NCI-H446 (cell line): ENCODE measurements around the gene FAM20A.
A peak's percentile ranks its signal among the peaks of the same experiment; 100 is the strongest.

Experiments
- DNase-seq, 2 experiments: peaks; one replicate each; lab custom pipeline; 2025; lab: John Stamatoyannopoulos, UW

Gene FAM20A

DNA sequence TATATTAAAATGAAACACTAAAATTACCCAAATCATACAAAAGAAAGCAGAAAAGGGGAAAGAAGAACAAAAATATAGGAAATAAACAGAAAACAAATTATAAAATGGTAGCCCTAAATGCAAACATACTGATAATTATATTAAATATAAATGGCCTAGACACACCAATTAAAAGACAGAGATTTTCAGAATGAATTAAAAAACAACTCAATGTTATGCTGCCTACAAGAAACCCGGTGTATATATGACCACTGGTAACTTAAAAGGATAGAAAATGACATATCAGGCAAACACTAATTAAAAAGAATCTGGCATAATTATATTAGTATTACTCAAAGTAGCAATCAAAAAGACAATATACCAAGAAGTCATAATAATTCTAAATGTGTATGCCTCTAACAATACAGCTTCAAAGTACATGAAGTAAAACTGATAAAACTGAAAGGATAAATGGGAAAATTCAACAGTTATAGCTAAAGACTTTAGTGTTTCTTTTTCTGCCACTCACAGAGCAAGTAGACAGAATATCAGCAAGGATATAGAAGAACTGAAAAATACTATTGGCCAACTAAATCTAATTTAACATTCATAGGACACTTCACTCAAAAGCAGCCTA is 7.5 kb upstream of the FAM20A start:
- no peak for DNase-seq

DNA sequence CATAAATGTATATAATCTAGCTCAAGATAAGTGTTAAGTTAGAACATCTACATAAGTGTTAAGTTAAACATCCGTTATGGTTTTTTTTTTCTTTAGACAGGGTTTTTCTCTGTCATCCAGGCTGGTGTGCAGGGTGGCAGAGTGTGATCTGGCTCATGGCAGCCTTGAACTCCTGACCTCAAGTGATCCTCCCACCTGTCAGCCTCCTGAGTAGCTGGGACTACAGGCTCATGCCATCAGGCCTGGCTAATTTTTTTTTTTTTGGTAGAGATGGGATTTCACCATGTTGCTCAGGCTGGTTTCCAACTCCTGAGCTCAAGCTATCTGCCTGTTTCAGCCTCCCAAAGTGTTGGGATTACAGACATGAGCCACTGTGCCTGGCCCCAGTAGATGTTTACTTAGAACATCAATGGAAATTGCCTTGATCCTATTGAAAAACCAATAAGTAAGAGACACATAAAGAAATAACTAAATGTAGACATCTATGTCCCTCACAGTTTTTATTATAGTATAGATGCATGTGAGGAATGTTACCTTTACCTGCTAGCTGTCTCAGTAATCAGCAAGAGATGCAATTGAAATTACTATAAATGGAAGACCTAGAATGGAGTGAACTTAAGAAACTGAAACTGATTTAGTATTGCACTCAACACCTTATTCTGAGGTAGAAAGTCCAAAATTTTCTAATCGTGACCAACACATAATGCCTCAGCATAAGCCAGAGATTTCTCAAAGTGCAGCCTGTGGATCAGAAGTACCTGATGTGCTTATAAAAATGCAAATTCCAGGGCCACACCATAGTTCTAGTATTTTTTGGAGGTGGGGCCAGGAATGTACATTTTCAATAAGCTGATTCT is 5.5 kb upstream of the FAM20A start:
- DNase-seq, result no peak

- no peak for DNase-seq
These were observed 4.7 kb upstream of the FAM20A start for GRCh38 chr17:68605914-68606313.

- no peak for DNase-seq
These were observed 2.5 kb upstream of the FAM20A start for GRCh38 chr17:68603656-68604055.

GRCh38 chr17:68603027-68603426 is 1.9 kb upstream of the FAM20A start:
- no peak for DNase-seq

DNA sequence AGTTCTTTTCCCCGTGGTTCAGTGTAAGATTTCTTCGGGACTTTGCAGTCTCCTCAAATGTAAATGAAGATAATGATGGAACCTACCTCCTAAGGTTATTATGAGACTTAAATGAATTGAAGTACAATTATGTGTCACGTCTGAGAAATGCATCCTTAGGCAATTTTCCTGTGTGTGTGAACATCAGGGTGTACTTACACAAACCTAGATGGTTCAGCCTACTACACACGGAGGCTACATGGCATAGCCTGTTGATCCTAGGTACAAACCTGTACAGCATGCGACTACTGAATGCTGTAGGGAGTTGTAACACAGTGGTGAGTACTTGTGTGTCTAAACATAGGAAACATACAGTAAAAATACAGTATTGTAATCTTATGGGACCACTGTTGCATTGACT is 1.1 kb upstream of the FAM20A start:
- no peak for DNase-seq

DNA sequence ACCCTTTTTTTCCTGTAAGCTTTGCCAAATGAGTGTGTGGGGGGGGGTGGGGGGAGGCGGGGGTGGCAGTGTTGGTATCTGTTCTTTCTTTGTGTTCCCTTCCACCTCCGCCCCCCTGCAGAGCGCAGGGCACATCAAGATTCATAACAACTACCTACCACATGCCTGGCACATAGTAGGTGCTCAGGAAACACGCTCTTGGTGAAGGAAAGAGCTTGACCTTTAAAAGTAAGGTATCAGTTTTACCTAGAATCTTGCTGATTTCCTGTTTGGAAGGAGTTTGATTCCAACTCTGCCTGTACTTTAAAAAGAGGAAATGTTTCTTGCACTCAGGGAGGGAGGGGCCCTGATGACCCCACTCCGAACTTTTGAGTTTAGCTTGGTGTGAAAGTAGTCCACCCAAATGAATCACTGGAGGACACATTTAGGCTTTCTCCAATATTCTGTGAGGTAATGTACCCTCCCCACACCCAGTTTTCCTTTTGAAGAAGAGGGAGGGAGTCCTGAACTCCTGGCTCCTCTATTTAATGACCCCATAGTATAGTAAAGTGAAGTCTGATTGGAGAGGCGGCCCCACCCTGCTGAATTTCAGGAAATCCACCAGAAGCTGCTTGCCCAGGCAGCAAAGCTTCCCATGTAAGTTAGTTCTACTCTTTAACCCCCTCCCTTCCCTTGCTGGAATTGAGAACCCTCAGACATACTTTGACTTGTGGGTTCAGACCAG is 560 bp upstream of the FAM20A start:
- DNase-seq, result no peak

- no peak for DNase-seq
These were observed 868 bp downstream of the FAM20A start for GRCh38 chr17:68600067-68600930.

DNA sequence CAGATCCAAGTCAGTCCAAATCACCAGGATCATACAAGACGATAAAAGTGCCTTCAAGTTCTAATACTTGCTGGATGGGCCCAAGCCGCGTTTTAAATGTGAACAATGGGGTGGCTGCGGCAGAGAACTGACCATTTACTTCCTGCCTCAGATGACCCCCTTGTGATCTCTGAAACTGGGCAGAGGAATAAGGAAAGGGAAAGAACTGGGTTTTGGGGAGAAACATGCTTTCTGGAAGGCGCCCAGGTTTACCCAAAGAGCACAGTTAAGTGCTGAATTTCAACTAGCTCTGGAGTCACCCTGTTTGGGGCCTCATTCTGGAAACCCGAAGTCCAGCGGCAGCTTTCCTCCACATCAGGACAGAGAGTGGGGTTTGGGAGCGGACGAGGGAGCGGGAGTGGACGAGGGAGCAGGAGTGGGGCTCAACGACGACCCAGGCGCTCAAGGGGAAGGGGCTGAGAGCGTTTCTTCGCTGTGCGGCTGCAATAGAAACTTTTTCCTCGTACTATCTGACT is 1.6 kb downstream of the FAM20A start:
- no peak for DNase-seq

DNA sequence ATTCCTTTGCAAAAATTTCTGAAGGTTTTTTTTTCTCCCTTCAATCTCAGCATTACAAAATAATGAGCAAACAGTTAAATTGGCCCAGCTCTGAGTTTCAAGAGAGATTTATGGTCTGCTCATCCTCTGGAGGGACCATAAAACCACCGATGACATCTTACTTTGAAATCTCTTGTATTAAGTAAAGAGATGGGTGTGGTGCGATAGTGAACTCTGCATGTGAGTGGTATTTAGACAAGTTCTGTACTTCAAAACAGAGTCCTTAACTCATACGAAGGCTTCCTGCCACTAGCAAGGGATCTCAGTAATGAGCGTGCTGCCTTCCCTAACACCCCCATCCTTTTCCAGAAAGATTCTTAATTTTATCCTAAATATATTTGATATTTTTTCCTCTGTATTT is 2.1 kb downstream of the FAM20A start:
- no peak for DNase-seq

- no peak for DNase-seq
These were observed 2.6 kb downstream of the FAM20A start for GRCh38 chr17:68598545-68598961.

DNA sequence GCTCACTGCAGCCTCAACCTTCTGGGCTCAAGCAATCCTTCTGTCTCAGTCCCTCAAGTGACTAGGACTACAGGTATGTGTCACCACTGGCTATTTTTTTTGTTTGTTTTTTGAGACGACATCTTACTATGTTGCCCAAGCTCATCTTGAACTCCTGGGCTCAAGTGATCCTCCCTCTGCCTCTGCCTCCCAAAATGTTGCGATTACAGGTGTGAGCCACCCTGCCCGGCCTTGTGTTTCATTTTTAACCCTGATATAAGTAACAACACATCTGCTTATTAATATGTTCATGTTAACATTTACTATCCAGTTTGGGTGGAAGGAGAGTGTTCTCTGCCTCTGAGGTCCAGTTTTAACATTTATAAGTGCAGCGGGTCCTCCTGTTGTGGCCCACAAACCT is 3.1 kb downstream of the FAM20A start:
- DNase-seq, result no peak

GRCh38 chr17:68596411-68596945 is 4.7 kb downstream of the FAM20A start:
- no peak for DNase-seq

GRCh38 chr17:68595986-68596385 is 5.2 kb downstream of the FAM20A start:
- DNase-seq, result peak in 1 of 2 experiments; percentile 19

DNA sequence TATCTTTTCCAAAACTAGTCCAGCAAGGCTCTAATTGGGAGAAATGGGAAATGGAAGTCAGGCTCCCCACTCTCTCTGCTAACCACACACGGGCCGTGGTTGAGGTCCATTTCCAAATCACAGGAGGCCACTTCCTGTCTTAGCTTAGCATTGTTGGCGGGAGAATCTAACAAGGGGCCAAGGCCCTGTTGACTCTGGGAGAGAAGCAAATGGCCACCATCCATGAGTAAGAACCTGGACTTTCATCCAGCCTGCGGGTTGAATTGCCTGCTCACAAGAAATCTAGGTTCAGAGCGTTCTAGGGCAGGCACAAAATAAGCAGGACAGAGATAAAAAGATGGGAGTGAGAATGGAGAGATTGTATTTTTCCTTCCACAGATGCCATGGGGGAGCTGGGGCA is 5.7 kb downstream of the FAM20A start:
- DNase-seq, result no peak

GRCh38 chr17:68594552-68594951 is 6.6 kb downstream of the FAM20A start:
- no peak for DNase-seq

DNA sequence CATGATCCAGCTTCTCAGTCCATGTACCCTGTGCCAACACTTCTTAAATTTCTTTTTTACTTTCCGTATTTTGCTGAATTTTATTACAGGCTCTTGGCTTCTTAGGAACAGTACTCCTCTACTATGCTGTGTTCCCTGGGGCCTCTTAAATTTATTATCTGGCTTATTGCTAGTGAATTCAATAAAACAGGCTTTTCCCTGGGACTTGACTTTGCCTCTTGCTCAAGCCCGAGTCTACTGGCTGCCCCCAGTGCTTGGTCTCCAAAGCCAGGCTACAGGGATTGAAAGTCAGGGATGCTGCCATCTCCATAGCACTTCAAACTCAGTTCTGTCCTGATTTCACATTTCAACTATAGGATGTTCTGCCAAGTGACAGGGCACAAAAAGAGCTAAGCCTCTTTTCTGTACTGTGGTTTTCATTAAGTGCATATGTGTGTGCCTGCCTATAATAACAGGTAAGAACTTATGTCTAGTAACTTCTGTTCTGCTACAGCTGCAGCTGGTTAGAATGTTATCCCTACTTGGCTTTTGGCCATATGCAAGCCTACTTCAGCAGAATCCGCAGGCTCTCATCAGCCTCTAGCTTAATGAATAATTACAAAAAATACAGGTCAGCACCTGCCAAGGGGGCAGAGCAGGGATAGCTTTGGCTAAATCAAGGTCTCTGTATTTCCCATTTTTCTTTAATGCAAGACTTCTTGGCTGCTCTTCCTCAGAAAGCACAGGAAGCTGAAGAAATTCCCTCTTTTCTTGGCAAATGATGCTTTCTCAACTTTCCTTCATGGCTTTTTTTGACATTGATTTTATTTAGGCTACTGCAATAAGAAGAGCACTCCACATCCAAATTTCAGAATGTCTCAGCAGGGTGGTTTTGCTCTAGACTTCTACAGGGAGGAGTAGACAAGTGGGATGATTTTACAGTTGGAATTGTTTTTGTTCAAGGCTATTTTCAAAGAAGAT is 8.2 kb downstream of the FAM20A start:
- no peak for DNase-seq

GRCh38 chr17:68592009-68592408 is 9.2 kb downstream of the FAM20A start:
- no peak for DNase-seq

DNA sequence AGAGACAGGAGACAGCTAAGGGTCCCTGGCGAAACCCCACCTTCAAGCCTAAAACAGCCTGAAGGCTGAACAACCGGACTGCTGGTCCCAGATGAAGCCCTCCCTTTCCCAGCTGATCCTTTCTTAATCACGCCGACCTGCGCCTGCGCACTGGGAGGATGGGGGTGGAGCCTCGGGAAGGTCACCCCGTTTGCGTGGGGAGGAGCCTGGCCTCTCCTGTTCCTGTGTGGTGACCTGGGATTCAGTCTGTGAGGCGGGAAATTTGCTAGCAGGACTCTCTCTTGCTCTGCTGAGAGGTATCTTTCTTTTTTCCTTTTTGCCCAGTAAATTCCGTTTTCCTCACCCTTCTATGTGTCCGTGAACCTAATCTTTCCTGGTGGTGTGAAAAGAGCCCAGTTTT is 9.6 kb downstream of the FAM20A start:
- DNase-seq, result no peak

DNA sequence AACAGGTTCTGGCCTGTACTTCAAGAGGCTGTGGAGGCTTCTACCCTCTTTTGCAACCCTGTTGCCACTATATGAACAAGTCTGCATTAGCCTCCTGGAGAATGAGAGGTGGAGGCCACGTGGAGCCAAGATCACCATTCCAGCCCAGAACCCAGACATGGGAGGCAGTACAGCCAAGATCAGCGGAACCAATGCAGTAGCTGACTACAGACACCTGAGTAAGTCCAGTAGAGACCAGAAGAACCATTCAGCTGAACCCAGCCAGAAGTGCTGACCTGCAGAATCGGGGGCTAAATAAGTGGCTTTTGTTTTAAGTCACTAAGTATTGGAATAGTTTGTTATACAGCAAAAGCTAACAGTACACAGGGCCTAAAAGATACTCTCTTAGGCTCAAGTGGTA is 12.1 kb downstream of the FAM20A start:
- DNase-seq, result no peak
